ENCODE results near the gene AFDN.
"Not testable (repeated sequence)": the region's sequence is repeated elsewhere in the genome, so short reads cannot be mapped to it uniquely, and the experiment has no call there.

AFDN gene

GRCh38 chr6:168000198-168001028 is 173.7 kb downstream of the AFDN start:
- no peak overlapping the region for H3K4me3 ChIP-seq (ENCODE audit: low read length)
- DNase-seq (ENCODE audit: low read depth): no peak
- TF ChIP-seq CTCF (conservative IDR thresholded peaks at IDR 0.05; ENCODE audit: low read length): no peak

GRCh38 chr6:168001029-168001332 is 174.3 kb downstream of the AFDN start:
- TF ChIP-seq CTCF (conservative IDR thresholded peaks at IDR 0.05; ENCODE audit: low read length): no peak
- no peak for DNase-seq (ENCODE audit: low read depth)
- H3K4me3 ChIP-seq (ENCODE audit: low read length): no peak overlapping the region

GRCh38 chr6:168001514-168001913 is 174.8 kb downstream of the AFDN start:
- not testable (repeated sequence) for H3K4me3 ChIP-seq (ENCODE audit: low read length); DNase-seq (ENCODE audit: low read depth)

- H3K4me3 ChIP-seq (ENCODE audit: low read length): no peak overlapping the region
- TF ChIP-seq CTCF (conservative IDR thresholded peaks at IDR 0.05; ENCODE audit: low read length): no peak
- no peak for DNase-seq (ENCODE audit: low read depth)
Observed at GRCh38 chr6:168002804-168003203, 176.1 kb downstream of the AFDN start.

GRCh38 chr6:168004023-168004422 is 177.3 kb downstream of the AFDN start:
- no peak for DNase-seq (ENCODE audit: low read depth)
- no peak for TF ChIP-seq CTCF (conservative IDR thresholded peaks at IDR 0.05; ENCODE audit: low read length)
- no peak overlapping the region for H3K4me3 ChIP-seq (ENCODE audit: low read length)

- no peak for TF ChIP-seq CTCF (conservative IDR thresholded peaks at IDR 0.05; ENCODE audit: low read length)
- no peak for DNase-seq (ENCODE audit: low read depth)
- H3K4me3 ChIP-seq (ENCODE audit: low read length): no peak overlapping the region
Observed at GRCh38 chr6:168004945-168005344, 178.2 kb downstream of the AFDN start.

- H3K4me3 ChIP-seq (ENCODE audit: low read length): no peak overlapping the region
- no peak for DNase-seq (ENCODE audit: low read depth)
- no peak for TF ChIP-seq CTCF (conservative IDR thresholded peaks at IDR 0.05; ENCODE audit: low read length)
Observed at GRCh38 chr6:168005796-168006195, 179.1 kb downstream of the AFDN start.

Data from AG10803 (cell line).